Neural cell (in vitro differentiated cells): ENCODE results near the gene NCLN.

Source experiments
- CTCF ChIP-seq: fragments of 450-650 bp; IDR thresholded peaks from 2 replicates; pipeline ENCODE4 v1.5.1; 2014; ENCODE audit warnings: antibody characterized with exemption, mild to moderate bottlenecking, moderate library complexity; ENCODE audit not compliant: poor library complexity, severe bottlenecking
- EP300 ChIP-seq: fragments of 450-650 bp; conservative IDR thresholded peaks from 2 replicates; pipeline ENCODE4 v1.6.1; 2014; ENCODE audit warnings: antibody characterized with exemption, mild to moderate bottlenecking, moderate library complexity; ENCODE audit not compliant: poor library complexity, severe bottlenecking
- EZH2 ChIP-seq: fragments of 200-600, 300-800 bp; shearing (Covaris generic), sonication (generic); IDR thresholded peaks from 2 replicates; pipeline ENCODE4 v1.6.1; 2014; ENCODE audit warnings: antibody characterized with exemption, low read length, borderline replicate concordance, mild to moderate bottlenecking; ENCODE audit not compliant: insufficient read depth, poor library complexity, severe bottlenecking
- MXI1 ChIP-seq: fragments of 450-650 bp; conservative IDR thresholded peaks from 2 replicates; pipeline ENCODE4 v1.6.1; 2014; ENCODE audit warnings: antibody characterized with exemption, mild to moderate bottlenecking; ENCODE audit not compliant: poor library complexity, severe bottlenecking
- POLR2AphosphoS5 ChIP-seq: IDR thresholded peaks from 2 replicates; pipeline ENCODE4 v1.6.1; 2012
- RAD21 ChIP-seq: fragments of 450-650 bp; conservative IDR thresholded peaks from 2 replicates; pipeline ENCODE4 v1.6.1; 2014; ENCODE audit warnings: antibody characterized with exemption, mild to moderate bottlenecking, moderate library complexity
- SMC3 ChIP-seq: fragments of 450-650 bp; conservative IDR thresholded peaks from 2 replicates; pipeline ENCODE4 v1.6.1; 2014; ENCODE audit warnings: antibody characterized with exemption, mild to moderate bottlenecking, moderate library complexity; ENCODE audit not compliant: poor library complexity
- TAF1 ChIP-seq: IDR thresholded peaks from 2 replicates; pipeline ENCODE4 v1.6.1; 2012; ENCODE audit warnings: low read depth
- TF ChIP-seq, protein P1 (sequence below): IDR thresholded peaks from 2 replicates; pipeline ENCODE4 v1.6.1; 2012; ENCODE audit warnings: borderline replicate concordance

DNA sequence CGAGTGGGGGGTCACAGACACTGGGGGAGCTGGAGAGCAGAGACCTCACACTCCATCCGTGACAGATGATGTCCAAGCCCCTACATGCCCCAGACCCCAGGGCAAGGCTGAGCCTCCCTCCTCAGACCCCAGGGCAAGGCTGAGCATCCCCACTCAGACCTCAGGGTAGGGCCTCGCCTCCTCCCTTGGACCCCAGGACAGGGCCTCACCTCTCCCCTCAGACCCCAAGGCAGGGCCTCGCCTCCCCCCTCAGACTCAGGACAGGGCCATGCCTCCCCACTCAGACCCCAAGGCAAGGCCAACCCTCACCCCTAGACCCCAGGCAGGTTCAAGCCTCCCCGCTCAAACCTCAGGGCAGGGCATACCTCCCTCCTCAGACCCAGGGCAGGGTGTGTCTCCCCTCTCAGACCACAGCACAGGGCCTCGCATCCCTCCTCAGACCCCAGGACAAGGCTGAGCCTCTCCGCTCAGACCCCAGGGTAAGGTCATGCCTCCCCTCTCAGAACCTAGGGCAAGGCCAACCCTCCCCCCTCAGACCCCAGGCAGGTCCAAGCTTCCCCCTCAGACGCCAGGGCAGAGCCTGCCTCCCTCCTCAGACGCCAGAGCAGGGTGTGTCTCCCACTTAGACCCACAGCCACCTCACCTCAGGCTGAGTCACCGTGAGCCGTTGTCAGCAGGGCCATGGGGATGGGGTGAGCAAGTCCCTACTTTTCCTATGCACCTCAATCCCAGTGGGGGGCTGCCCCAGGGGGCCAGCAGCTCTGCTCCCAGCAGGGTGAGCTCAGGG, 8.8 kb upstream of the NCLN start:
- no peak for TF ChIP-seq CTCF
- TF ChIP-seq RAD21 = no peak
- TF ChIP-seq, protein P1, sequence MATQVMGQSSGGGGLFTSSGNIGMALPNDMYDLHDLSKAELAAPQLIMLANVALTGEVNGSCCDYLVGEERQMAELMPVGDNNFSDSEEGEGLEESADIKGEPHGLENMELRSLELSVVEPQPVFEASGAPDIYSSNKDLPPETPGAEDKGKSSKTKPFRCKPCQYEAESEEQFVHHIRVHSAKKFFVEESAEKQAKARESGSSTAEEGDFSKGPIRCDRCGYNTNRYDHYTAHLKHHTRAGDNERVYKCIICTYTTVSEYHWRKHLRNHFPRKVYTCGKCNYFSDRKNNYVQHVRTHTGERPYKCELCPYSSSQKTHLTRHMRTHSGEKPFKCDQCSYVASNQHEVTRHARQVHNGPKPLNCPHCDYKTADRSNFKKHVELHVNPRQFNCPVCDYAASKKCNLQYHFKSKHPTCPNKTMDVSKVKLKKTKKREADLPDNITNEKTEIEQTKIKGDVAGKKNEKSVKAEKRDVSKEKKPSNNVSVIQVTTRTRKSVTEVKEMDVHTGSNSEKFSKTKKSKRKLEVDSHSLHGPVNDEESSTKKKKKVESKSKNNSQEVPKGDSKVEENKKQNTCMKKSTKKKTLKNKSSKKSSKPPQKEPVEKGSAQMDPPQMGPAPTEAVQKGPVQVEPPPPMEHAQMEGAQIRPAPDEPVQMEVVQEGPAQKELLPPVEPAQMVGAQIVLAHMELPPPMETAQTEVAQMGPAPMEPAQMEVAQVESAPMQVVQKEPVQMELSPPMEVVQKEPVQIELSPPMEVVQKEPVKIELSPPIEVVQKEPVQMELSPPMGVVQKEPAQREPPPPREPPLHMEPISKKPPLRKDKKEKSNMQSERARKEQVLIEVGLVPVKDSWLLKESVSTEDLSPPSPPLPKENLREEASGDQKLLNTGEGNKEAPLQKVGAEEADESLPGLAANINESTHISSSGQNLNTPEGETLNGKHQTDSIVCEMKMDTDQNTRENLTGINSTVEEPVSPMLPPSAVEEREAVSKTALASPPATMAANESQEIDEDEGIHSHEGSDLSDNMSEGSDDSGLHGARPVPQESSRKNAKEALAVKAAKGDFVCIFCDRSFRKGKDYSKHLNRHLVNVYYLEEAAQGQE = no peak
- no peak for TF ChIP-seq POLR2AphosphoS5
- no peak for TF ChIP-seq EZH2
- TF ChIP-seq TAF1 = no peak
- TF ChIP-seq EP300 = no peak
- no peak for TF ChIP-seq MXI1
- TF ChIP-seq SMC3 = no peak
